ENCODE measurements around the gene TMEM121.

GRCh38 chr14:105531088-105531893, 4.9 kb downstream of the TMEM121 start:
- TF ChIP-seq TAF1 (IDR thresholded peaks at IDR 0.05; ENCODE audit: borderline replicate concordance, insufficient read depth, low read length) (no peak), FOXP2 (optimal IDR thresholded peaks at IDR 0.05; ENCODE audit: borderline replicate concordance, extremely low read depth, extremely low read length, insufficient read depth) (no peak), POLR2AphosphoS5 (IDR thresholded peaks at IDR 0.05; ENCODE audit: low read depth, low read length) (no peak), SIN3A (IDR thresholded peaks at IDR 0.05; ENCODE audit: borderline replicate concordance, insufficient read depth, low read length) (no peak), REST (IDR thresholded peaks at IDR 0.05; ENCODE audit: insufficient read depth in 1 of 2, low read depth in 2 of 2, low read length in 2 of 2) (no peak)

Measured in PFSK-1 (cell line).